ENCODE data around the gene CHST10. TPM values are rescaled to one million over a fixed set of nuclear protein-coding genes. Genes with fewer than 3 reads are reported as not detected.

The CHST10 gene
- total and polyA plus RNA-seq, 4 donors, result 0.11 to 5.2 (median 0.99) TPM

GRCh38 chr2:100419915-100420314, 2.4 kb upstream of the CHST10 start (continued):
- TF ChIP-seq ATF3 (IDR thresholded peaks at IDR 0.05) (no peak), HNF4A (conservative IDR thresholded peaks at IDR 0.05) (no peak)

- TF ChIP-seq HNF4G (IDR thresholded peaks at IDR 0.05), result no peak
- no peak for TF ChIP-seq ZBTB33 (IDR thresholded peaks at IDR 0.05)
- TF ChIP-seq ATF3 (IDR thresholded peaks at IDR 0.05), result no peak
- no peak for TF ChIP-seq GABPA (IDR thresholded peaks at IDR 0.05 in 1 of 2, conservative IDR thresholded peaks at IDR 0.05 in 1 of 2)
- TF ChIP-seq MAX (IDR thresholded peaks at IDR 0.05), result no peak
- no peak for TF ChIP-seq YY1 (IDR thresholded peaks at IDR 0.05)
- TF ChIP-seq JUND (IDR thresholded peaks at IDR 0.05), result no peak
- TF ChIP-seq RXRA (IDR thresholded peaks at IDR 0.05), result no peak
- no peak for TF ChIP-seq SP1 (IDR thresholded peaks at IDR 0.05)
- H3K27ac ChIP-seq (ENCODE audit: low read depth in 1 of 2, low read length in 2 of 2), result no peak overlapping the region
- 91% methylated on average over 12 of the region's 12 CpGs for WGBS
- no peaks in the 10 kb centered on the region for H3K36me3 ChIP-seq (ENCODE audit: control insufficient read depth in 4 of 4, insufficient read depth in 3 of 4, low read depth in 1 of 4, low read length in 3 of 4)
- H3K9me3 ChIP-seq (ENCODE audit: control insufficient read depth in 4 of 4, low read length in 3 of 4), result no peaks in the 10 kb centered on the region
- no peak overlapping the region for H3K9ac ChIP-seq (ENCODE audit: low read depth in 1 of 2, low read length in 2 of 2)
- no peak overlapping the region for H3K4me3 ChIP-seq (ENCODE audit: low read depth in 1 of 3, low read length in 3 of 3)
- no peak for DNase-seq (ENCODE audit: low spot score)
- no peaks in the 10 kb centered on the region for H3K27me3 ChIP-seq (ENCODE audit: control insufficient read depth in 4 of 4, insufficient read depth in 4 of 4, low read length in 3 of 4)
- H3K4me1 ChIP-seq (ENCODE audit: control insufficient read depth in 4 of 4, insufficient read depth in 4 of 4, low read length in 3 of 4), result peaks cover 0 to 7% (median 7%) of the 10 kb centered on the region in 4 donors
These were observed 1.0 kb upstream of the CHST10 start for GRCh38 chr2:100418406-100418962.

GRCh38 chr2:100417711-100418124, 250 bp upstream of the CHST10 start:
- TF ChIP-seq HNF4A (conservative IDR thresholded peaks at IDR 0.05) (no peak), NR2F2 (IDR thresholded peaks at IDR 0.05) (no peak), ATF3 (IDR thresholded peaks at IDR 0.05) (no peak), FOXA2 (IDR thresholded peaks at IDR 0.05) (no peak), FOXA1 (IDR thresholded peaks at IDR 0.05) (no peak), RXRA (IDR thresholded peaks at IDR 0.05) (no peak), HNF4G (IDR thresholded peaks at IDR 0.05) (no peak), GABPA (IDR thresholded peaks at IDR 0.05 in 1 of 2, conservative IDR thresholded peaks at IDR 0.05 in 1 of 2) (no peak), RAD21 (IDR thresholded peaks at IDR 0.05) (no peak), YY1 (IDR thresholded peaks at IDR 0.05) (no peak), MAX (IDR thresholded peaks at IDR 0.05) (no peak), EGR1 (IDR thresholded peaks at IDR 0.05; ENCODE audit: low read depth in 2 of 2) (no peak), ZBTB33 (IDR thresholded peaks at IDR 0.05) (no peak)
- Histone ChIP-seq H3K9ac (ENCODE audit: low read depth in 1 of 2, low read length in 2 of 2) (peak overlapping the region in 1 of 2 donors; percentile 59), H3K36me3 (ENCODE audit: control insufficient read depth in 4 of 4, insufficient read depth in 3 of 4, low read depth in 1 of 4, low read length in 3 of 4) (no peaks in the 10 kb centered on the region), H3K9me3 (ENCODE audit: control insufficient read depth in 4 of 4, low read length in 3 of 4) (no peaks in the 10 kb centered on the region), H3K27me3 (ENCODE audit: control insufficient read depth in 4 of 4, insufficient read depth in 4 of 4, low read length in 3 of 4) (no peaks in the 10 kb centered on the region), H3K4me3 (ENCODE audit: low read depth in 1 of 3, low read length in 3 of 3) (peak overlapping the region in 2 of 3 donors; percentile 47 to 80), H3K27ac (ENCODE audit: low read depth in 1 of 2, low read length in 2 of 2) (no peak overlapping the region), H3K4me1 (ENCODE audit: control insufficient read depth in 4 of 4, insufficient read depth in 4 of 4, low read length in 3 of 4) (peaks cover 0 to 7% (median 7%) of the 10 kb centered on the region in 4 donors)
- no peak for DNase-seq (ENCODE audit: low spot score)
- 18% methylated on average over 19 of the region's 19 CpGs for WGBS
